IMR-90 (cell line): ENCODE data around the gene PCDHGA2. TPM values are rescaled to one million over a fixed set of nuclear protein-coding genes. Genes with fewer than 3 reads are reported as not detected.

ENCODE experiments used
- ATAC-seq: fragments of 200-7000 bp; cut with Tn5 transposase; 2 replicates; pipeline ENCODE4 v1.9.1; 2020; ENCODE audit warnings: low read depth, mild to moderate bottlenecking, moderate library complexity
- BruUV-seq: library from RNA; stranded (reverse); fragments of 400-500 nt; replicated peaks from 2 replicates; lab custom pipeline; 2021; lab: Mats Ljungman, UMichigan
- CTCF ChIA-PET: fragments of 300-600 bp; formaldehyde crosslinking; extraction: SDS; loops from one replicate; lab custom pipeline; 2021; ENCODE audit warnings: antibody characterized with exemption; lab: Yijun Ruan, JAX
- POLR2A ChIA-PET: fragments of 300-600 bp; sonication (Branson Sonifier 250); formaldehyde crosslinking; loops from one replicate; lab custom pipeline; 2022; ENCODE audit warnings: antibody characterized with exemption; ENCODE audit not compliant: unreplicated experiment; lab: Charles Lee
- DNase-seq: peaks from one replicate; pipeline ENCODE4 v3.0.0; 2013
- H2AFZ ChIP-seq: replicated peaks from 2 replicates; pipeline ENCODE3; 2013; ENCODE audit warnings: low read length, mild to moderate bottlenecking; ENCODE audit not compliant: poor library complexity
- H2AK5ac ChIP-seq: 2 replicates; pipeline ENCODE4 v1.6.1; 2013; ENCODE audit warnings: low read depth, low read length, inconsistent platforms
- H2AK9ac ChIP-seq: replicated peaks from 2 replicates; pipeline ENCODE3; 2013; ENCODE audit warnings: mild to moderate bottlenecking, low read depth, low read length, moderate library complexity; ENCODE audit not compliant: poor library complexity
- H2BK120ac ChIP-seq: 2 replicates; pipeline ENCODE4 v1.6.1; 2013; ENCODE audit warnings: low read depth, low read length, inconsistent platforms
- H2BK15ac ChIP-seq: 3 replicates; pipeline ENCODE4 v1.6.1; 2013; ENCODE audit warnings: low read depth, low read length, inconsistent platforms
- H2BK20ac ChIP-seq: 2 replicates; pipeline ENCODE4 v1.6.1; 2013; ENCODE audit warnings: low read depth, mild to moderate bottlenecking, inconsistent platforms, low read length, moderate library complexity
- H2BK5ac ChIP-seq: 2 replicates; pipeline ENCODE4 v1.6.1; 2013; ENCODE audit warnings: mild to moderate bottlenecking, low read depth, low read length, inconsistent platforms; ENCODE audit not compliant: poor library complexity, severe bottlenecking
- H3K14ac ChIP-seq: replicated peaks from 2 replicates; pipeline ENCODE4 v1.6.1; 2013; ENCODE audit warnings: low read depth, low read length, inconsistent platforms
- H3K18ac ChIP-seq: 2 replicates; pipeline ENCODE4 v1.6.1; 2013; ENCODE audit warnings: low read depth, low read length, control low read depth
- H3K23ac ChIP-seq: 2 replicates; pipeline ENCODE4 v1.6.1; 2013; ENCODE audit warnings: low read depth, low read length, inconsistent platforms
- H3K27ac ChIP-seq: 2 replicates; pipeline ENCODE4 v1.5.1; 2013; ENCODE audit warnings: mild to moderate bottlenecking, control low read depth, low read length; ENCODE audit not compliant: insufficient read depth
- H3K27me3 ChIP-seq: 2 replicates; pipeline ENCODE4 v1.6.1; 2013; ENCODE audit warnings: low read length; ENCODE audit not compliant: control insufficient read depth, insufficient read depth
- H3K36me3 ChIP-seq: 2 replicates; pipeline ENCODE4 v1.6.1; 2013; ENCODE audit warnings: low read length, mixed read lengths; ENCODE audit not compliant: control insufficient read depth, insufficient read depth
- H3K4ac ChIP-seq: 2 replicates; pipeline ENCODE4 v1.6.1; 2013; ENCODE audit warnings: low read depth, low read length, inconsistent platforms
- H3K4me1 ChIP-seq: 2 replicates; pipeline ENCODE4 v1.6.1; 2013; ENCODE audit warnings: low read length, mixed read lengths; ENCODE audit not compliant: control insufficient read depth, insufficient read depth
- H3K4me2 ChIP-seq: 2 replicates; pipeline ENCODE4 v1.6.1; 2013; ENCODE audit warnings: low read depth, mild to moderate bottlenecking, control low read depth, low read length, moderate library complexity
- H3K4me3 ChIP-seq: 2 replicates; pipeline ENCODE4 v1.5.1; 2013; ENCODE audit warnings: low read depth, mild to moderate bottlenecking, control low read depth, low read length, moderate library complexity; ENCODE audit not compliant: insufficient read depth
- H3K56ac ChIP-seq: 2 replicates; pipeline ENCODE4 v1.6.1; 2013; ENCODE audit warnings: low read length, inconsistent platforms; ENCODE audit not compliant: insufficient read depth; ENCODE audit errors: extremely low read depth
- H3K79me1 ChIP-seq, 2 experiments: 2 replicates each; pipeline ENCODE4 v1.6.1; 2013; ENCODE audit warnings: low read length in 2 of 2, inconsistent platforms in 1 of 2, low read depth in 1 of 2
- H3K9ac ChIP-seq: 2 replicates; pipeline ENCODE4 v1.6.1; 2013; ENCODE audit warnings: low read depth, low read length, control low read depth
- H3K9me1 ChIP-seq: 2 replicates; pipeline ENCODE4 v1.6.1; 2013; ENCODE audit warnings: low read length, inconsistent platforms; ENCODE audit not compliant: insufficient read depth
- H3K9me3 ChIP-seq: 2 replicates; pipeline ENCODE4 v1.6.1; 2013; ENCODE audit warnings: low read length; ENCODE audit not compliant: control insufficient read depth, insufficient read depth
- H4K20me1 ChIP-seq: 2 replicates; pipeline ENCODE4 v1.6.1; 2013; ENCODE audit warnings: low read length, inconsistent platforms; ENCODE audit not compliant: insufficient read depth
- H4K5ac ChIP-seq: 2 replicates; pipeline ENCODE4 v1.6.1; 2013; ENCODE audit warnings: mild to moderate bottlenecking, low read depth, low read length, control low read depth
- H4K8ac ChIP-seq, 2 experiments: 2 replicates each; pipeline ENCODE4 v1.6.1; 2013; ENCODE audit warnings: low read depth in 2 of 2, low read length in 2 of 2, control low read depth in 1 of 2, inconsistent platforms in 1 of 2
- H4K91ac ChIP-seq: 2 replicates; pipeline ENCODE4 v1.6.1; 2013; ENCODE audit warnings: low read depth, low read length, inconsistent platforms; ENCODE audit not compliant: insufficient read depth
- BHLHE40 ChIP-seq: fragments of 150-350 bp; IDR thresholded peaks from 2 replicates; pipeline ENCODE4 v1.6.1; 2016; ENCODE audit warnings: mild to moderate bottlenecking, low read depth, low read length
- CHD1 ChIP-seq: IDR thresholded peaks from 2 replicates; pipeline ENCODE4 v1.6.1; 2012; ENCODE audit warnings: low read depth, low read length, improper control_type of control experiment
- FOS ChIP-seq: fragments of 150-350 bp; IDR thresholded peaks from 2 replicates; pipeline ENCODE4 v1.6.1; 2016; ENCODE audit warnings: low read depth, low read length
- MAFK ChIP-seq: IDR thresholded peaks from 2 replicates; pipeline ENCODE4 v1.6.1; 2012; ENCODE audit warnings: low read depth, low read length, improper control_type of control experiment
- MXI1 ChIP-seq: IDR thresholded peaks from 2 replicates; pipeline ENCODE4 v1.6.1; 2012; ENCODE audit warnings: low read depth, mild to moderate bottlenecking, low read length, moderate library complexity, borderline replicate concordance
- NFE2L2 ChIP-seq: fragments of 150-350 bp; IDR thresholded peaks from 2 replicates; pipeline ENCODE4 v1.6.1; 2016; ENCODE audit warnings: low read depth, mild to moderate bottlenecking, low read length
- POLR2A ChIP-seq: IDR thresholded peaks from 2 replicates; pipeline ENCODE4 v1.6.1; 2012; ENCODE audit warnings: mild to moderate bottlenecking, low read depth, low read length
- RCOR1 ChIP-seq: IDR thresholded peaks from 2 replicates; pipeline ENCODE4 v1.6.1; 2012; ENCODE audit warnings: mild to moderate bottlenecking, low read length, improper control_type of control experiment; ENCODE audit not compliant: insufficient replicate concordance
- RFX5 ChIP-seq: IDR thresholded peaks from 2 replicates; pipeline ENCODE4 v1.8.0; 2012; ENCODE audit warnings: low read depth, mild to moderate bottlenecking, low read length, moderate library complexity
- USF2 ChIP-seq: fragments of 150-350 bp; IDR thresholded peaks from 2 replicates; pipeline ENCODE4 v1.6.1; 2017; ENCODE audit warnings: mild to moderate bottlenecking, antibody characterized with exemption, low read length, low read depth
- WGBS, 2 experiments: methylation state at CpG; one replicate each; pipeline versions ENCODE4 v1.1.5 to v1.1.7; 2013; ENCODE audit warnings: missing lambda C conversion rate in 2 of 2; ENCODE audit not compliant: insufficient read length in 1 of 2; ENCODE audit errors: extremely low coverage in 2 of 2; 5-methylcytosine and 5-hydroxymethylcytosine counted together
- dilution Hi-C: fragments of 300-500 bp; cut with HindIII; formaldehyde crosslinking; loops from one replicate; pipeline ENCODE4 v1.14.3; 2018; ENCODE audit warnings: low sequenced_read_pairs; ENCODE audit not compliant: unreplicated experiment
- in situ Hi-C: fragments of 300-500 bp; cut with MboI; formaldehyde crosslinking; loops from 3 replicates; pipeline ENCODE4 v1.14.3; 2019; ENCODE audit warnings: low sequenced_read_pairs, inconsistent platforms, mixed read lengths
- intact Hi-C: fragments of 100-400 bp; cut with micrococcal nuclease; formaldehyde crosslinking; loops from 2 replicates; pipeline ENCODE4 v1.10.0; 2022
- polyA plus RNA-seq, 3 experiments: library from polyadenylated mRNA; depleted of rRNA; stranded (reverse); fragments of >200 nt; gene quantifications; 2 replicates each; pipeline ENCODE4 v1.2.3, GENCODE V29; 2012; ENCODE audit warnings: low replicate concordance in 1 of 3
- total RNA-seq: library from RNA; depleted of rRNA; stranded (reverse); fragments of >200 nt; gene quantifications from 2 replicates; pipeline ENCODE4 v1.2.3, GENCODE V29; 2012

PCDHGA2 gene
- total and polyA plus RNA-seq, 2 of the 4 experiments (the other 2 are of a cell fraction): 3.4 to 3.6 TPM

GRCh38 chr5:141343953-141344463 lies 5.4 kb downstream of the PCDHGA2 start:
- no peak overlapping the region for H2BK15ac ChIP-seq
- no peaks in the 10 kb centered on the region for H3K79me1 ChIP-seq
- DNase-seq (no peak), ATAC-seq (peak; percentile 48)
- H3K9me1 ChIP-seq: no peaks in the 10 kb centered on the region
- H3K27me3 ChIP-seq: no peaks in the 10 kb centered on the region; the same call in 1 of the 2 replicates
- dilution Hi-C loops (no loop called here), in situ Hi-C loops (no loop called here), intact Hi-C loops (no loop called here)
- H3K9ac ChIP-seq: peak overlapping the region; percentile 21
- H2AFZ ChIP-seq: peak overlapping the region; percentile 87
- no peak overlapping the region for H4K91ac ChIP-seq
- peaks cover 42% of the 10 kb centered on the region for H3K9me3 ChIP-seq
- BruUV-seq: no TSS peak
- no peak overlapping the region for H2BK5ac ChIP-seq
- peak overlapping the region in 1 of 2 experiments; percentile 53; a peak in 1 of 4 replicates for H4K8ac ChIP-seq
- H2AK9ac ChIP-seq: no peak overlapping the region
- peak overlapping the region; percentile 48 for H3K4me3 ChIP-seq
- 21% methylated on average over 17 of the region's 31 CpGs; no CpG with 5 or more reads in 1 of the 2 experiments for WGBS, 2 experiments
- H3K23ac ChIP-seq: no peak overlapping the region; the same call in 1 of the 2 replicates
- no peak overlapping the region for H2AK5ac ChIP-seq
- no peaks in the 10 kb centered on the region for H4K20me1 ChIP-seq
- no peak overlapping the region for H3K4ac ChIP-seq
- no peak overlapping the region for H2BK20ac ChIP-seq
- peak overlapping the region; percentile 58; the same call in 1 of the 2 replicates for H3K4me2 ChIP-seq
- no peak overlapping the region for H3K56ac ChIP-seq
- no peak for TF ChIP-seq MXI1
- no peak for TF ChIP-seq NFE2L2
- no peak for TF ChIP-seq FOS
- TF ChIP-seq RFX5: no peak
- TF ChIP-seq MAFK: no peak
- TF ChIP-seq RCOR1: no peak
- TF ChIP-seq BHLHE40: no peak
- no peak for TF ChIP-seq CHD1
- no peak for TF ChIP-seq USF2
- no peak for TF ChIP-seq POLR2A
- H3K18ac ChIP-seq: peak overlapping the region; percentile 51; the same call in 1 of the 2 replicates
- no peak overlapping the region for H2BK120ac ChIP-seq
- no peaks in the 10 kb centered on the region for H3K4me1 ChIP-seq
- H3K36me3 ChIP-seq: peaks cover 4% of the 10 kb centered on the region; the same call in 1 of the 2 replicates
- 0 out of 2 replicates have a peak overlapping the region, but pooled peaks have one; percentile 3 for H3K14ac ChIP-seq
- peak overlapping the region; percentile 12; the same call in 1 of the 2 replicates for H4K5ac ChIP-seq
- H3K27ac ChIP-seq: peak overlapping the region; percentile 44
- POLR2A ChIA-PET: no interaction called here
- CTCF ChIA-PET: no interaction called here
